Progenitor cell of endocrine pancreas (in vitro differentiated cells): ENCODE measurements around the gene HS3ST1. TPM values are rescaled to one million over a fixed set of nuclear protein-coding genes. Genes with fewer than 3 reads are reported as not detected.
A peak's percentile ranks its signal among the peaks of the same experiment; 100 is the strongest.

ENCODE experiments used
- DNase-seq: peaks from one replicate; pipeline ENCODE4 v3.0.0; 2021; ENCODE audit warnings: low spot score; ENCODE audit not compliant: unreplicated experiment
- H3K27ac Mint-ChIP-seq: 2 replicates; pipeline ENCODE4 v1.8.0; 2021; ENCODE audit warnings: mild to moderate bottlenecking, moderate library complexity, mixed read lengths
- H3K27me3 Mint-ChIP-seq: 2 replicates; pipeline ENCODE4 v1.8.0; 2021; ENCODE audit warnings: mixed read lengths
- H3K36me3 Mint-ChIP-seq: 2 replicates; pipeline ENCODE4 v1.8.0; 2022; ENCODE audit warnings: mixed read lengths; ENCODE audit not compliant: insufficient read depth
- H3K4me1 Mint-ChIP-seq: 2 replicates; pipeline ENCODE4 v1.8.0; 2021; ENCODE audit warnings: low read depth, mixed read lengths
- H3K4me3 Mint-ChIP-seq: 2 replicates; pipeline ENCODE4 v1.8.0; 2021; ENCODE audit warnings: low read depth, mild to moderate bottlenecking, moderate library complexity, mixed read lengths
- H3K9me3 Mint-ChIP-seq: 2 replicates; pipeline ENCODE4 v1.8.0; 2021; ENCODE audit warnings: low read depth, mixed read lengths
- total RNA-seq: library from RNA; stranded (reverse); gene quantifications from 2 replicates; pipeline ENCODE4 v1.2.1, GENCODE V29; 2021
- TF ChIP-seq, protein P1 (sequence below): fragments of 200-600 bp; sonication (generic); IDR thresholded peaks from one replicate; pipeline ENCODE4 v1.5.0; 2021; ENCODE audit warnings: antibody characterized with exemption, mild to moderate bottlenecking; ENCODE audit not compliant: unreplicated experiment

HS3ST1 gene
- total RNA-seq, 1 donor from 2014 or later, result 3.4 TPM

DNA sequence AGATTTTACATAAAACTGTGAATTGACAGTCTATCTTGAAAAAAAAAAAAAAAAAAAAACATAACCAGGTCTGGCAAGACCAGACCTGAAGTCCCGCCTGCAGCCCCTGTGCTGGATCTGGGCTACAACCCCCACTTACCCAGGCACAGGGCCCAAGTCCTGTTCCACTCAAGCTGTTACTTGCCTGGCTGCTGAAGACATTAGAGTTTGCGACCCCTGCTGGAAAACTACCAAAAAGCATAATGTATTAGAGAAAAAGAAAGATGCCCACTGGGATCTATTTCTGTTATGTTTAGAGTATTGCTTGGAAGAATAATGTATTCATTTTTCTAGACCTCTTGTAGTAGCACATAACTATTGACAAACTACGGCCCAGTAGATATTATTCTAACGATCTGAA lies 4.7 kb downstream of the HS3ST1 start:
- Mint-ChIP-seq H3K9me3 (no peaks in the 10 kb centered on the region), H3K27me3 (peaks cover 48% of the 10 kb centered on the region), H3K36me3 (no peaks in the 10 kb centered on the region), H3K27ac (no peak overlapping the region), H3K4me1 (peaks cover 23% of the 10 kb centered on the region), H3K4me3 (no peak overlapping the region)
- no peak for DNase-seq
- TF ChIP-seq, protein P1, sequence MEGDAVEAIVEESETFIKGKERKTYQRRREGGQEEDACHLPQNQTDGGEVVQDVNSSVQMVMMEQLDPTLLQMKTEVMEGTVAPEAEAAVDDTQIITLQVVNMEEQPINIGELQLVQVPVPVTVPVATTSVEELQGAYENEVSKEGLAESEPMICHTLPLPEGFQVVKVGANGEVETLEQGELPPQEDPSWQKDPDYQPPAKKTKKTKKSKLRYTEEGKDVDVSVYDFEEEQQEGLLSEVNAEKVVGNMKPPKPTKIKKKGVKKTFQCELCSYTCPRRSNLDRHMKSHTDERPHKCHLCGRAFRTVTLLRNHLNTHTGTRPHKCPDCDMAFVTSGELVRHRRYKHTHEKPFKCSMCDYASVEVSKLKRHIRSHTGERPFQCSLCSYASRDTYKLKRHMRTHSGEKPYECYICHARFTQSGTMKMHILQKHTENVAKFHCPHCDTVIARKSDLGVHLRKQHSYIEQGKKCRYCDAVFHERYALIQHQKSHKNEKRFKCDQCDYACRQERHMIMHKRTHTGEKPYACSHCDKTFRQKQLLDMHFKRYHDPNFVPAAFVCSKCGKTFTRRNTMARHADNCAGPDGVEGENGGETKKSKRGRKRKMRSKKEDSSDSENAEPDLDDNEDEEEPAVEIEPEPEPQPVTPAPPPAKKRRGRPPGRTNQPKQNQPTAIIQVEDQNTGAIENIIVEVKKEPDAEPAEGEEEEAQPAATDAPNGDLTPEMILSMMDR, result peak; percentile 70

DNA sequence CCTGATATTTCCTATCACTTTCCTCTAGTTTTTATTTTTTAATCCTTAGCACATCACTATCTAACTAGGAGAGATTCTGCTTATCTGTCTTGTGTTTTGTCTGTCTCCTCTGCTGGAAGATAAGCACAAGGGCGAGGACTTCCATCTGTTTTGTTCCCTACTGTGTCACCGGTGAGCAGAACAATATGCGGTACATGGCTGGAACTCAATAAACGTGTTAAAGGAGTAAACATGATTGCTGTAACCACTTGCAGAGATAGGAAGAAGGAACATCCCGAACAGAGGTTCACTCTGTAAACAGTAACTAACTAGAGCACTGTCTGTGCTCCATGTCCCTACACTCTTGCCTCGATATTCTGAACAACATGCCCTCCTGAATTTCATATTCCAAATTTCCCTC lies 5.2 kb downstream of the HS3ST1 start:
- Mint-ChIP-seq H3K9me3 (no peaks in the 10 kb centered on the region), H3K4me1 (peaks cover 23% of the 10 kb centered on the region), H3K36me3 (no peaks in the 10 kb centered on the region), H3K4me3 (no peak overlapping the region), H3K27ac (no peak overlapping the region), H3K27me3 (peaks cover 48% of the 10 kb centered on the region)
- TF ChIP-seq, protein P1, result no peak
- DNase-seq, result no peak

DNA sequence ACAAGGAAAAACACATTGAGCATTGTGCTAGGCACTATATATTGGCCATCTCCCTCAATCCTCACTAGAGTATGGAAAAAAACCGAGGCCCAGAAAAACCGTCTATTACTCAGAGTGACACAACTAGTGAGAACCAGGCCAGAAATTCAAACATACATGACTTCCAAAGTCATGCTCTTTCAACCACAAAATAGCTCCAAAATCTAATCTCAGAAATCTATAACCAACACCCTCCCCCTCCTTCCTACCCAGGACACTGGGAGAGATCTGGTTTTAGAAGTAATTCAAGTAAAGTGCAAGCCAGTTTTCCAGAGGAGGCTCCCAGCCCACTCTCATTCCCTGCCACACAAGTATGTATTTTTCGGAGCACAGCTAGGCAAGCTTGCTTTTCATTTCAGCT lies 7.6 kb downstream of the HS3ST1 start:
- Mint-ChIP-seq H3K4me3 (no peak overlapping the region), H3K27ac (no peak overlapping the region), H3K4me1 (peaks cover 20% of the 10 kb centered on the region), H3K27me3 (peaks cover 27% of the 10 kb centered on the region), H3K9me3 (no peaks in the 10 kb centered on the region), H3K36me3 (no peaks in the 10 kb centered on the region)
- TF ChIP-seq, protein P1, result no peak
- DNase-seq, result no peak

DNA sequence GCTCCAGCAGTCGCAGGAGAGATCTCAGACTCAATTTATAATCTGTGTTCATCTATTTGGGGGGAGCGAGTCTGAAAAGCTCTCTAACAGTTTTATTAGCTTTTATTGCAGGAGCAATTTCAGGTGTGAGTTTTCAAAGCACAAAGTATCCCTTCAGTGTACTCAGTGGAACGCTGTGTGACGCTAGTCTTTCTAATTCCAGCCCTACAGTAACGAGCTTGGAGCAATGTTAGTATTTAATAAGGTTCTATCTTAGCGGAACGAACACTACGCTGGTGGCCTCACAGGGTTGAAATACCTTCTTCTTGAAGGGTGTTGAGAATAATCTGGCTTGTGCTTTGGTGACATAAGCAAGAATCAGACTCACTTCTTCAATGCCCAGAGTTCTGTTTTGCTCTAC lies 8.4 kb downstream of the HS3ST1 start:
- H3K4me3 Mint-ChIP-seq, result no peak overlapping the region
- no peaks in the 10 kb centered on the region for H3K9me3 Mint-ChIP-seq
- H3K36me3 Mint-ChIP-seq, result no peaks in the 10 kb centered on the region
- H3K27ac Mint-ChIP-seq, result no peak overlapping the region
- no peak for DNase-seq
- peaks cover 19% of the 10 kb centered on the region for H3K27me3 Mint-ChIP-seq
- H3K4me1 Mint-ChIP-seq, result peaks cover 25% of the 10 kb centered on the region
- TF ChIP-seq, protein P1, result no peak

DNA sequence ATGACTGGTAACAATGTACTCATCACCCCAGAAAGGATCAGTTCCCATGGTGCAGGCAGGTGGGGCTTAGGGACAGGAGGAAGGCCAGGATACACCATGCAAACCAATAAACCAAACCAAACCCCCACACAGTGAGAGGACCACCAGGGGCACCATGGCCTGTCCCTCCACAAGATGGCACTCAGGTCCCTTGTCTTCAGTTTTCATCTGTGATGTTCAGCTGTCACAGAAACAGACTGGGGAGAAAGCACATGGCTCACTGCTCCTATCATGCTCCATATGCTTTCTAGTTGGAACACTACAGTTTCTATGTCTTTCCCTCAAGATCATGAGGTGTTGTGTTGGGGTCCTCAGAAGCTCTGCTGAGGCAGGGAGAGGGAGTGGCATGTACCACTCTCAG lies 10.1 kb downstream of the HS3ST1 start:
- Mint-ChIP-seq H3K9me3 (no peaks in the 10 kb centered on the region), H3K27ac (no peak overlapping the region), H3K4me1 (peaks cover 25% of the 10 kb centered on the region), H3K36me3 (no peaks in the 10 kb centered on the region), H3K27me3 (peaks cover 18% of the 10 kb centered on the region), H3K4me3 (no peak overlapping the region)
- DNase-seq, result no peak
- TF ChIP-seq, protein P1, result no peak
